HG03558 (cell line): Measurements from ENCODE around the gene CCDC50.
A peak's percentile ranks its signal among the peaks of the same experiment; 100 is the strongest.

Experiments used
- ATAC-seq: cut with Tn5 transposase; IDR thresholded peaks from one replicate; pipeline ENCODE4 v1.9.1; 2021; ENCODE audit warnings: moderate number of reproducible peaks; ENCODE audit not compliant: unreplicated experiment; ENCODE audit errors: extremely low read depth

CCDC50 gene

DNA sequence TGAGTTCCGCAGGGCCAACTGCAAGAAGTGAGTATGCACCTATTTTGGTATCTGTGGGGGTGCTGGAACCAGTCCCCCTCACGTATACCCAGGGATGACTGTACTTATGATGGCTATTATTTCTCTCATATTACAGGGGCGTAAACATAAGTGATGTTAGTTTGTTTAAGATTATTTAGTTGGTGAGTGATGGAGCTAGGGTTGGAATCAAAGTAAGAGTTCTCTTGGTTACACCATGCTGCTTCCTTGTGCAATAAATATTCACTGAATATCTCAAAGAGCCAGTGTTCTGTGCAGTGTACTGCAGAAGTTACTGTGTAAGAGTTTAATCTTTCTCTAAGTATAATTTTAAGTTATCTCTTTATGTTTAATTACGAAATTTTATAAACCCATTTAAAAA is 13.9 kb downstream of the CCDC50 start:
- no peak for ATAC-seq

DNA sequence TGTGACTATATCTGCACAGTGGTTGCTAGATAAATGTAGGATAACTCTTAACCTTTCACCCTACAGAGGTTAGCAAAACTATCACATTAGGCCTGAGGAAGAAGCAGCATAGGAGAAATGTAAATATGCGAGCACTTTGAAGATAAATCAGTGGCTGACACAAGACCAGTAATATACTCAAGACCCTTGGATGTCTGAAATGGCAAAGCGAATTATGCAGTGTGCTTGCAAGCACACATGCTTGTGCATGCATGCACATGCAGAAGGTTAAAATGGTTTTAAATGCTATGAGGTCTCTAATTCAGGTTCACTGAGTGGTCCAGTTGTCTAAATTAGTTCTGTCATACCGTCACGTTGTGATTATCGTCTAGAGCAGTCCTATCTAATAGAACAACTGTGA is 14.7 kb downstream of the CCDC50 start:
- no peak for ATAC-seq

DNA sequence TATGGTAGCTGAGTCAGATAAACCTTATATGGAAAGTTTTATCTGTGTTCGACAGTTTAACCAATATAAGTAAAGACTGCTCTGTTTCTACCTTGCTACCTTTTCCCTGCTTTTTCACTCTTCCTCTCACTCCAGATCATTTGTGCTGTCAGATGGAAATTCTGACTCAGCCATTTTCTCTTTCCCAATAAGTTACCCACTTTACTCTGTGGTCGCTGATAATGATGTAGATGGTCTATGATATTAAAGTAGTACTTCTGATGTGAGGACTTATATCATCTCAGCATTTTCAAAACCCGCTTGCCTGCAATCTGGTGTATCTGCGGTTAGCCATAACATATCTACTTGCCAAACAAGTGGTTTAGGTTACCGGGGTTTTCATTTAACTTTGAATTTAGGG is 16.1 kb downstream of the CCDC50 start:
- no peak for ATAC-seq

DNA sequence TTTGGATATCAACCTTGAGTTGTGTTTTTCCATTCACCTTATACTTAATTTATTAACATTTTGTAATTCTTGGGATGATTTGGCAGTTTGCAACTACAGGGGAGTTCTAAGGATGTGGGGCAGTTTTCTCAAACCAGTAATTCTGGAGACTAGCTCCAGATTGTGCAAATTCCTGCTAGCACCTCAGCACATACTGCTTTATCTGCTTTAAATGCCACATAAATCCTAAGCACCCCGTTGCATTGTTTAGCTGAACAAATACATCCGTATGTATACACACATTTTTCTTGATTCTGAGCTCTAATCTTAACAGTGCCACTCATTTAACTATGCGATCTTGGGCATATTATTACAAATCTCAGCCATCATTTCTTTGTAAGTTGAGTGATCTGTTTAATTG is 18.0 kb downstream of the CCDC50 start:
- ATAC-seq = no peak

DNA sequence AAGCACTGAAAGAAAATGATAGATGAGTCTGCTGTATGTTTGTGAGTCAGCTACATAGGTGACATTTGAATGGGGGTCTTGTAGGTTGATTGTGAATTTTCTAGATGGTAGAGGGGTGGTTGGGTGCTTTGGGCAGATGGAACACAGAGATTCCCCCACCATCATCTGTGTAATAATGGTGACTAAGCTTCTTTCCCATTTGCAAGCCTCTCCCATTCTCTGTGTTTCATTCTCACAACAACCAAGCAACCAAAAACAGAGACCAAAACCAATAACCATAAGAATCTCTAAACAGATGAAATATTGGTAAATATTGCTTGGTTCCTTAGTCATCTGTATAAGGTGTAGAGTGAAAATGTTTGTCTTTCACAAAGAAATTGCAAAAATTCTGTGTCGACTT is 18.9 kb downstream of the CCDC50 start:
- no peak for ATAC-seq

DNA sequence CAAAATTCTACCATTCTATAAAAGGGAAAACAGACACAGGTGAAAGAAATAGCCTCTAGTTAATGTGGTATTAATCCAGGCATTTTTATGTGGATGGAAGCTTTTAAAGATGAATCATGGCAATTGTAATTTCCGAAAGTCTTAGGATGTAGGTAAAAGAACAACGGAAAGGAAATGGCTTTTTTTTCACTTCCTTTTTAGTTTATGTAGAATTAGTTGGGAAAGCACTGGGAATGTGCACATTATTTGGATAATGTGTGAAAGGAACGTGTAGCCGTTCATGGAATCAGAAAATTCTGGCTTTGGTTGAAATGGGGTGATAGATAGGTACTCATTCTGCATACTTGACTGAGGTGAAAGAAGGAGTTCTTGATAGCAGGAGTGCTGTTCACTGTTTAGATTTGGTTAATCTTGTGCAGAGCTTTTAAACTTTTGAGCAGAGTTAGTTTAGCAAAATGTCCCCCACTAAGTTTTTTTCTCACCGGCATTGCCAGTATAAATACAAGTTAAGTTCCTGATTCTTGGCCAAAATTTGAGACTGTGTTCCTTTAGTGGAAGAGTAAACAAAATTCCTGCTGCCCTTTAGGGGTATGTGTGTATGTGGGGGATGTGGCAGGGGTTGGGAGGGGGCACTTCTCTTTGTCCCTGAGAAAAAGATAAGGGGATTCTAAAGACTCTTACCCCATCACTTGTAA is 21.3 kb downstream of the CCDC50 start:
- ATAC-seq = no peak

DNA sequence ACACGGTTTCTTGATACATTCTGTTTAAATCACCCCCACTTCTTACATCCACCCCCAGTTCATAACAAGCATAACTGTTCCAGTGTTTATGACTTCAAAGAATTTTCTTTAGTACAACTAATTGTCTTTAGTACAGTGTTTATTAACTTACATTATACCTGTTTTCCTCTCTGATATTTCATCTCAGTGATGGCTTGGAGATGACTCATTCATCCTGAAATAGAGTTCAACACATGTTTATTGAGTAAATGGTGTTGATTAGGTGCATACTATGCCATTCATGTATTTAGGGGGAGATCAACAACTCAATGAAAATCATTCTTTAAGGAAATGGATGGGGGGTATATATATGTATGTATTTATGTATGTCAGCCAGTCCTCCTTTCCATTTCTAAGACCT is 22.8 kb downstream of the CCDC50 start:
- no peak for ATAC-seq

DNA sequence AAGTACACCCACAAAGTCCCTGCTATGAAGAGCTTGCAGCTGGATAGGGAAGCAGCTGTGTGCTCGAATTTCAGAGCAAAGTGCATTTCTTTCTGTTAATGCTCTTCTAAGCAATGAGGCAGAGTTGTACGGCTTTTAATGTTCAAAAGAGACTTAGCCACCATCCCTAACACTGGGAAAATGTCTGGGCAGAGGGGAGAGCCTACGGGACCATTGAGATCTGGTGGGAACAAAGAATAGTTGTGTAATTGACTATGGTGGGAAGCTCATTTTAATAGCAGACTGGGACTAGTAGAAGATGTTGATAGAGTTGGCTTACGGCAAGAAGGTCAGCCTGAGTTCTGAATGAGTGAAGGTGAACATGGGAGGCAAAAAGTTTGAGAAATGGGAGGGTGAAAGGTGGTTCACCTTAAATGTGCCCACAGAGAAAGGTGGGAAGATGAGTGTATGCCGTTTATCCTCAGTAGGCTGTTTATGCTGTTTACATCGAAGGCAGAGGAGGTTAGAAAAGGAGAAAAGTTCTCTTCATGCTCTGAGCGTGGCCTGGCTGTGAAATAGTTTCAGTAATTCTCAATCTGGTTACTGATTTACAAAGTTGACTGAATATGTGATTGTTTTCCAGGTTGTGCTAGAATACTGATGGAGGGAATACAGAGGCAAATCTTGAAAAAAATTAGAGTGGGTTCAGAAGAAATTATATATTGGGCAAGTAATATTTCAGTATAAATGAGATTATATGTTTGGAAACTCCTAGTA is 24.0 kb downstream of the CCDC50 start:
- peak; percentile 23 for ATAC-seq

DNA sequence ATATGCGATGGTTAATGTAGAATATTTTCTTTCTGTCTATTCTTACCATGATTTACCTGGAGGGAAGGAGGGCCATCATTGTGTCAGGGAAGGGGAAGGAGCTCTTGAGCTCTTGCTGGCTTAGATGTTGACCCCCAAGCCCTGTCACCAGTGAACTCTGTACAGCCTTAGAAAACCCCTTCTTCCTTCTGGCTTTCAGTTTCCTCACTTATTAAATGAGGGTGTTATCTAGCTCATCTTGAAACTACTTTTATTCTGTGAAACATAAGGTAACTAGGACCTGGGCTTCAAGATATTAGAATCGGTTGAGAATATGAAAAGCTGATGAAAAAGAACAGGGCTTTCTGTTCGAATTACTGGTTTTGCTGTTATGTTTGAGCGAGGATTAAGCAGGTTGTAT is 26.2 kb downstream of the CCDC50 start:
- ATAC-seq = peak; percentile 67

DNA sequence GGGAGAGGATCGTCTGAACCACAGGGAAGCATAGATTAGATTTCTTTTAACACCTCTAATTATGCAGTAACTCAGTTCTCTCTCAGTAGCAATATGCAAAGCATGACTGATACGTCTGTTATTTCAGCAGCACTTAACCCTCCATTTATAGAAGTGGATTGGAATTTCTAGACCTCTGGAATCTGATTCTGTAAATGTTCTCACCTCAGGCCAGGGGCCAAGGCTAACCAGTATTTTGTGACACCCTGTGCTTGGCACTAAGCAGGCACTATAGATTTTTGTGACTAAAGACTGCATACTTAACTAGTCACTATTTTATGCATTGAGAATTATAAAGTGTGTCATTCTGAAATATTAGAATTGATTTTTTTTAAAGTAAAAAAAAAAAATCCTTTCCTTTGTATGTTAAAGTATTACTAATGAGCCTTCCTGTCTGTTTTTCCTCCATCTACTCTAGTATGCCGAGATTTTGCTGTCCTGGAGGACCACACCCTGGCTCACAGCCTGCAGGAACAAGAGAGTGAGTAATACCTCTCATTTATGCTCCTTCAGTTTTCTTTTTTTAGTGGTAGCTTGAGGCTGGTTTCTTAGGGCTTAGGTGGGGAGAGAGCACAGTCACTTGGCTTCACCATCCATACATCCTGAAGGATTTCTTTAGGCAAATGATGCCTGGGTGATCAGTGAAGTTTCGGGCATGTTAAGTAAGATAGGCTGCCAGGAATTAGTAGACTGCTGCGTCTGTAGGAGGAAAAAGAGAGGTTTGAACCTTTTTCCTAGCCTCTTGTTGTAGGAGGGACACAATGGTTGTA is 27.6 kb downstream of the CCDC50 start:
- no peak for ATAC-seq

DNA sequence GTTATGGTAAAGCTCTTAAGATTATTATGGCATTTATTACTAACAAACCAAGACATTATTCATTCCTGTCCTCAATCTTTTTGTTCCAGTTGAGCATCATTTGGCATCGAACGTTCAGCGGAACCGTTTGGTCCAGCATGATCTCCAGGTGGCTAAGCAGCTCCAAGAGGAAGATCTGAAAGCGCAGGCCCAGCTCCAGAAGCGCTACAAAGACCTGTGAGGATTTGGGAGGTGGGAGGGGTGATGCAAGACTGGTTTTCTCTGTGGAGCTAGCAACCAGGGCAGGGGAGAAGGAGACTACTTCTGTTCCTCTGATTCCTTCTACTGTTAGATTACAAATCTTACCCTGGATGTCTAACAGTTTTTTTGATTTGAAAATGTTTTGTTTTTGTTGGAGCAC is 28.7 kb downstream of the CCDC50 start:
- no peak for ATAC-seq

DNA sequence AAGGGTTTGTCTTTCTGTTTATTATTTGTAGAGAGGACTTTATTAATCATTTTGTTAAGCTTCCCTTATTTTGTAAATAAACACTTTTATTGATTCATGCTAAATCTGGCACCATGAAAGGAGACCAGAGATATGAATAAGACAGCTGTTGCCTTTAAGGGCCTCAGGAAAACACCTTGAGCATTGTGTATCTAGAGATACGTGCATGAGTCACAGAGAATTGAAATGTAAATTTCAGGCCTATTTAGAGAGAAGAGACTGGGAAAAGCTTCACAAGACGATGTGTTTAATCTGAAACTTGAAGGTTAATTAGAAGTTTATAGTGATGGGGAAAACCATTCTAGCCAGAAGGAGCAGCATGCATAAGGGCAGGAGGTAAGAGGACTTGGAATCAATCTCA is 29.7 kb downstream of the CCDC50 start:
- ATAC-seq = no peak

DNA sequence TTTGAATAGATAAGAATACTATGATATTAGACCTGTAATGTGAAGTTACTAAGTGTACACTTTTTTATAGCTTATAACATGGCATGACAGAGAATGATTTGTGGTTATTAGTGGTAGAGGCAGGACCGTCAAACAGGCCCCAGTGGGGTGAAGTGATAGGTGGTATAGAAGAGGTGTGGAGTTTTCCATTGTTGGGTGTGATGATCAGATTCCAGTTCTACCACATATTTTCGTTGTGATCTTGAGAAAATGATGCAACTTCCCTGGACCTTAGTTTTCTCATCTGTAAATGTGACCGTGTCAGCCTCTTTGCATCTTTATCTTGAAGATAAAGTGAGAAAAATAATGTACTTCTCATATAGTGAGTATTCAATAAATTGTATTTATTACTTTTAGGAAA is 31.4 kb downstream of the CCDC50 start:
- no peak for ATAC-seq

DNA sequence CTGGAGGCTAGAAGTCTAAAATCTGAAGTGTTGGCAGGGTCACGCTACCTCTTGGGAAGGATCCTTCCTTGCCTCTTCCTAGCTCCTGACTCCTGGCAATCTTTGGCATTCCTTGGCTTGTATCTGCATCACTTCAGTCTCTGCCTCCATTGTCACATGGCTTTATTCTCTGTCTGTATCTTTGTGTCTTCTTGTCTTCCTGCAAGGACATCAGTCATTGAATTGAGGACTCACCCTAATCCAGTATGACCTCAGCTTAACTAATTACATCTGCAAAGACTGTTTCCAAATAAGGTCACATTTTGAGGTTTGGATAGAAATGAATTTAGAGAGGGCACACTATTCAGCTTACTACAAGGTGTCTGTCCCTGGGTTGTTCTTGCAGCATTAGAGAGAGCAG is 32.3 kb downstream of the CCDC50 start:
- no peak for ATAC-seq

DNA sequence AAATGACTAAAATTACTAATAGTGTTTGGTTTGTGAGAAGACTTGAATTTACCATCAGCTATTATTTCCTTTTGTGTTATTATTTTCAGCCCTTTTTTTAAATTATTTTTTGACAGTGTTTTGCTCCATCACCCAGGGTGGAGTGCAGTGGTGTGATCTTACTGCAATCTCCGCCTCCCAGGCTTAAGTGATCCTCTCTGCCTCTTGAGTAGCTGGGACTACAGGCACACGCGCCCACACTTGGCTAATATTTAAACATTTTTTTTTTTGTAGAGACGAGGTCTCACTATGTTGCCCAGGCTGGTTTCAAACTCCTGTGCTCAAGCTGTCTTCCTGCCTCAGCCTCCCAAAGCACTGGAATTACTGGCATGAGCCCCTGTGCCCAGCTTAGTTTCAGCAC is 32.8 kb downstream of the CCDC50 start:
- ATAC-seq = no peak

DNA sequence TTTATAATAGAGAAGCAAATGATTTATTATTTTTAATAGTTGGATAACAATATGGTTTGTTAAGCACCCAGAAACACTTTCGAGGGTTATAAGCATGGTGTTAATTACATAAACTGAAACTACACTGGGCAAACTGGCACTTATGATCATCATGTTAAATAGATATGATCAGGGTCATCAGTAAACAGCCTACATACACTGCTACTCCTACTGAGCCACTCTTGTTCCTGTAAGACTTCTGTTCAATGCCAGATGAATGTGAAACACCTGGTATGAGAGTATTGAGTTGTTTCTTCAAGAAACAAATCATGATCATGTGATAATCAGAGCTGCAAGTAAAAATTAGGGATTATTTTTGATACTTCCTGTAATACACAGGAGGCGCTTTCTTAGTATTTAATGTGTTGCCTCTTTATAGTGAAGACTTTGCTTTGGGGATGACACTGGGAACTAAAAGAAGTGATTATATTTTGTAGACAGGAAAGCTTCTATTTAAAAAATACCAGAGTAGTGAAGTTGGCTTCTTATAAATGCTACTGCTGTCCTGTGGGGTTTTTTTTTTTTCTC is 33.4 kb downstream of the CCDC50 start:
- no peak for ATAC-seq

DNA sequence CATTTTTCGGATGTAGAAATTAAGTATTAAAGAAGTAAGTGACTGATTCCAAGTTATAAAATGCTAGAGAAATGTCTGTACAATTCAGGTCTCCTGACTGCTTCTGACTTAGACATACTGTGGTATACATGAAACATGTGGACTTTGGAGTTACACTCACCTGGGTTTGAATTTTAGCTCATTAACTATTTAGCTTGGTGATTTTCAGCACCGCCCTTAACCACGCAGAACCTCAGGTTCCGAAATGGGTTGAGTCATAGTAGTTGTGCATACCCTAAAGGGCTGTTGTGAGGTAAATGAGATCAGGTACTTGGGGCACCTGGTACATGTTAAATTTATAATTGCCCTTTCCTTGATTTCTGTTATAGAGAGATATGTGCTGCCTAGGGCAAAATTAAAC is 34.0 kb downstream of the CCDC50 start:
- ATAC-seq = no peak

DNA sequence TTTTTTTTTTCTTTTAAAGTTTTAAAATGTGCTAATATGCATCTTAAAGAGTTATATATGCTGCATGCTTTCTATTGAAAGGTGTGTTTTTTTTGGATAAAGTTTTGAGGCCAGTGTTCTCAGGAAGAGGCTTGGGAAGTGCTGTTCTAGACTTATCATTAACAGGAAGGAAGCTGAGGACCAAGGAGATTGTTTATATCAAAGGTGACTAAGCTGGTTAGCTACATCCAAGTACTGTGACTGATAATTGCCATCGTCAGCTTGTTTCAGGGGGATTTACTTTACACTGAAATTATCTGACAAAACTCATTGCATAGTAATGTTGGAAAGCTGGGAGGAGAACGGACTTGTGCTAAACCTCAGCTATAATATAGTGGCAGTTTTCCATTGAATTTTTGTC is 37.5 kb downstream of the CCDC50 start:
- no peak for ATAC-seq

DNA sequence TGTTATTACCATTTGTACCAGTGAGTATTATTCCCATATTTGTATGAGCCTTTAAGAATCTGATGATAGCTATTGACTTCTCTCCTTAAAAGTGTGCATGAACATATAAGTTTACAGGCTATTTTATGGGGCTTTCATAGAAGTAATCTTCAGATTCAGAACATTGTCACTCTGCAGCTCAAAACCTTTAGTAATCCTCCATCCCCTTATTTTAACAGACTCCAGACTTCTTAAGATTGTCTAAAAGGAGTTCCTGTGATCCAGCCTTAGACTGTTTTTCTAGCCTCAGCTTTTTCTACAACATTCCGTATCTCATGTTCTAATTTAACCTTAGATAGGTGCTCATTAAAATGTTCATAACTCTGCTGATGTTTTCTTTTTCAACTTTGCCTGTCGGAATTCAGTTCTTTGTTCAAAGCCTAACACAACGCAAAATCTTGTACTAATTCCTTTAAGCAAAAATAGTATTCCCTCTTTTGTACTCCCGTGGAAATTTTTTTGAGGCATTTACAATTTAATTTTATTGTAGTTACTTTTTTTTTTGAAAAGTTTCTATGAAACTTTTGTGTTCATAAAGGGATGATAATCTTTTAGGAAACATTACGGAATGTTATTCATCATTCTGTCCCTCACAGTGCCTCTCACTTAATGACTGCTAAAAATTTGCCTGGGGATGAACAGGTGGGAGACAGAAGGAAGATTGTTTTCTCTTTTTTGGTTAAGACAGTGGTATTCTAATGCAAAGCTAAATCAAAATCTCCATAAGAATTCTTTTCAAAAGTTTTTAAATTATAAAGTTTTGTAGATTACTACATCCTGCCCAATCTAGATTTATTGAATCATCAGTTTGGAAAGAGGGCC is 39.8 kb downstream of the CCDC50 start:
- no peak for ATAC-seq

DNA sequence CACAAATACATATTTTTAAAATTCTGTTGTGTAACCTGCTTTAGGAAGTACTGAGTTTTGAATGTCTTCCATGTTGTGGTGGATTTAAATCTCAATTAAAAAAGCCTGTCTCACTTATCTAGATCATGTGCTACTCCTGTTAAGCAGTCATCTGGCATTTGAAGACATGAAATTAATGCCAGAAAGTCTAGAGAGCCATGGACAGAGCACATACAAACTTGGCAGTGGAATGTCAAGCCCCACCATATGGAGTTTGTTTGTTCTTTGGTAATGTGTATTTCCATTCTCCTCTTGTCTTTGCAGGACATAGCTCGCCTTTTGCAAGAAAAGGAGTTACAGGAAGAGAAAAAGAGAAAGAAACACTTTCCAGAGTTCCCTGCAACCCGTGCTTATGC is 40.4 kb downstream of the CCDC50 start:
- no peak for ATAC-seq
